Stimulated activated CD8-positive, alpha-beta memory T cell treated with anti-CD3 and anti-CD28 coated beads, Interleukin-4, amount 100 ng/mL, for 24 hours (primary cell): Measurements from ENCODE around the gene DLGAP3.

ENCODE experiments used
- DNase-seq: peaks from one replicate; pipeline ENCODE4 v3.0.0-alpha.2; 2020; ENCODE audit warnings: low read depth

DLGAP3 gene

DNA sequence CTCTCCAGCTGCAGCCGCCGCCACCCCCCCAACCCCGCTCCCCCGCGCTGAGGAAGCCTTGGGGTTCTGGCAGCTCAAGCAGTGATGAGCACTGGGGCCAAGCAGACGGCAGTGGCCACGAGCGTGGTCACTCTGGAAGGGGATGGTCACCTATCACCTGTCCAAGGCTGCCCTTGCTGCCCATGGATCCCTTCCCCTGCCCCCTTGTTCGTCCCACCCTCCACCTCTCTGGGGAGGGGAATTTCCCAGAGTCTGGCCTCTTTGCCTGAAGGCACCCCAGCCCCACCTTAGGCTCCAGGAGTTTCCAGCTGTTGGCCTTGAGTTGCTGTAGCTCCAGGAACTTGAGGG is 62.7 kb downstream of the DLGAP3 start:
- DNase-seq = no peak

DNA sequence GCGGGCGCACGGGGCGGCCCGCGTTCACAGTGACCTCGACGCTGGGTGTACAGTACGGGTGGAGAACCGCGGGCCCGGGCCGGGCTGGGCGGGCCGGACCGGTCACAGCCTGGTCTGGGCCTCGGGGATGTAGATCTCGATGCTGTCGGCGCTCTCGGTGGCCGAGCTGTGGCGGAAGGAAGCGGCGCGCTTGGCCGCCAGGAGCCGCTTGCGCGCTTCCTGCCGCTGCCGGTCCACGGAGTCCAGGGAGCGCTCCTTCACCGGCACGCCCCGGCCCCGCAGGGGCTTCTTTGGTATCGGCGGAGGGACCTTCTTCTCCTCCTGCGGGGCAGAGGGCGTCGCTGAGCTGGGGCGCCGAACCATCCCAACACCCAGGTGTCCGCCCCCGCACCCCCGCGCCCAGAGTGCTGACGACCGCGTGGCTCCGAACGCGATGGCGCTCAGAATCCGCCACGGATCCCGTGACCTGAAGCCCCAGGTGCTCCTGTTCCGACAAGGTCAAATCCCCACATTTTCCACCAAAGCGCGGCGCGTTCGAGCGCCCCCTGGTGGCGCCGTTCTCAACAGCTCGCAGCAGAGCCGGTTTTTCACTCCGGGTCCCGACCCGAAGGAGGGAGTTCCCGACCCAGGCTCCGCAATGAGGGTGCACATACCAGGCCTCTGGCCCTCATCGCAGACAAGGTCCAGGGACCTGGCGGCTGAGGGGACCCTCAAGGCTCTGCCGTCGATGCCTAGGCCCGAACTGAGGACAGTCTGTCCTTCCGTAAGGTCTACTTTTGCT is 63.3 kb downstream of the DLGAP3 start:
- DNase-seq = peak; percentile 86

GRCh38 chr1:34865573-34865972 is 63.9 kb downstream of the DLGAP3 start:
- no peak for DNase-seq

GRCh38 chr1:34864759-34865158 is 64.7 kb downstream of the DLGAP3 start:
- no peak for DNase-seq

DNA sequence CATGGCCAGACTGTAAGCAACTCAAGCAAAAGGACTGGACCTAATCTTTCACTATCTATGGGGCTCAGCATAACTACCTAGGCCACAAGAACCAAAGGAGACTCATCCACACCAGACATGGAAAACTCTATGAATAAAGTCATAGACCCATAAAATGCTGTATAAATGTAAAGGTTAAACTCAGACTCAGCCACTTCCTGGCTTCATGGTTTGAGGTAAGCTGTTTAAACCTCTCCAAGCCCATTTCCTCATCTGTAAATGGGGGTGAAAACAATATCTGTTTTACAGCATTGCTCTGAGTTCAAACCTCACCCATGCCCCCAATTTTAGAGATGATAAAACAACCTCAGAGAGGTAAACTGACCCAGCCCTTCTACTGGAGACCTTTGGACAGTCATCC is 65.9 kb downstream of the DLGAP3 start:
- DNase-seq = no peak

GRCh38 chr1:34859446-34860200 is 69.8 kb downstream of the DLGAP3 start, which contains the start of gene SMIM12:
Gene SMIM12 (minus strand): TSS chr1:34859749. CDS start chr1:34855977, 3,772 bp downstream.
- DNase-seq = peak; percentile 88

- peak; percentile 11 for DNase-seq
Measured at GRCh38 chr1:34858901-34859445, 70.5 kb downstream of the DLGAP3 start.

- DNase-seq = no peak
Measured at GRCh38 chr1:34856697-34857096, 72.8 kb downstream of the DLGAP3 start.

DNA sequence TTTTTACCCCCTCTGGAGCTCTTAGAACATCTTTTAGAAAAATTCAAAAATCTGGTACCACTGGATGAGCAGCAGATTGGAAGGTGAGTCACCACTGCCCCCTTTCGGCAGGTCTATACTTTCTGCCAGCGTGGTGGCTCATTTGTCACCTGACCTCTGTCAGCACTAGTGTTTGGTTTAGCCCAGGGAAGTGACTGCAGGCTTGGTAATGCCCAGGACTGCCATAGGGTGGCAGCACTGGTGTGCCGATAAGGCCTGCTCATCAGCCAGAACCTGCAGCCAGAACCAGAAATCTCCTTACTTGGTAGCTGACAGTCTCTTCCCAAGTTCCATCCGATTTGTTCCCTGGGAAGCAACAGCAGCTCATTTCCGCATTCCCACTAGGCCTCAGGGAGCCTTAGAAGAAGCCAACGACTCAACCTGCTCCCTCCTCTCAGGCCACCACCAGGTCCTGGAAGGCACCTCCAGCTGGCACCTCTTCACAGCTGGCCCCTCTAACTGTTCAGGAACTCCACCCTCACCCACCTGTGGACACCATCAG is 76.7 kb downstream of the DLGAP3 start:
- DNase-seq = peak; percentile 82

DNA sequence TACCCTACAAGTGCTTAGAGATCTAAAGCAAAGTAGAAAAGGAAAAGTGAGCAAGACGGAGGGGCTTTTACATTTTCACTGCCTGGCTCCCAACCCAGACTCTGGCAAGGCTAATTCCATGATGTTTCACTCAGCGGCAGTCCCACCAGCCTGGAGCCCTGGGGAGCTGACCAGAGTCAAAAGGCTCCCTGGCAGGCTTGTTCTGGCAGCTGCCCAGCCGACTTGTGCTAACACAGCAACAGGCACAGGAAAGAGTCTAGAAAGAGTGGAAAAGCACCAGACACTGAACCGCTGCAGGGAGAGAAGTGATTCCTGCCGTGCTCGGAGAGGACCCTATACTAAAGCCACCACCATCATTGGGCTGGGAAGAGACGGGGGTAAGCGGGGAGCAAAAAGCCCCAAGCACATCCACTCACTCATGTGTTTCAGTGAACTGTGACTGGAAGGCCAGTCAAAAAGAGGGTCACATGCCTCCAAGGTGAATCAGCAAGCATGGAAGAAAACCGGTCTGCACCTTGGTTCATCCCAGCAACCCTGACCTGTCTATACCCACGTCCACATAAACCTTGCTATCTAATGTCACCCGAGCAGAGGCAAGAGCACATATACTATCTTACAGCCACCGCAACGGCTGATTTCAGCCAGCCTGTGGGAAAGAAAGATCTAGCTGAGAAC is 77.9 kb downstream of the DLGAP3 start:
- DNase-seq = no peak

- DNase-seq = no peak
Measured at GRCh38 chr1:34850382-34850781, 79.1 kb downstream of the DLGAP3 start.

GRCh38 chr1:34847094-34847493 is 82.4 kb downstream of the DLGAP3 start:
- no peak for DNase-seq

DNA sequence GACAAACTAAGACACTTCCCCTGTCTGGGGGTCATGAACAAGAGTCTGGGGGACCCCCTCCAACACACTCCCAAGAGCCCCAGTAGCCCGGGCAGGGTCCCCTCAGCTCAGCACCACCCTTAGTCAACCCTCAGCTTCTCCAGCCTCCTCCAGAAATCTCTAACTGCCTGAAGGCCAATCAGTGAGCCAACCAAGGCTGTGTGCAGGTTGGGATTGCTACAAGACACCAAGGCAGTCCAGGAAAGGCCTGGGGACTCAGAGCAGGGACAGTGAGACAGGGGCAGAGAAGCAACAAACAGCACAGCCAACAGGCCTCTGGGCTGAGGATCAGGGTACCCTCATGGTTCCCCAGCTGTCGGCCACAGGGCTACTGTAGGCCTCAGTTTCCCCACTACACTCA is 83.2 kb downstream of the DLGAP3 start:
- DNase-seq = no peak

DNA sequence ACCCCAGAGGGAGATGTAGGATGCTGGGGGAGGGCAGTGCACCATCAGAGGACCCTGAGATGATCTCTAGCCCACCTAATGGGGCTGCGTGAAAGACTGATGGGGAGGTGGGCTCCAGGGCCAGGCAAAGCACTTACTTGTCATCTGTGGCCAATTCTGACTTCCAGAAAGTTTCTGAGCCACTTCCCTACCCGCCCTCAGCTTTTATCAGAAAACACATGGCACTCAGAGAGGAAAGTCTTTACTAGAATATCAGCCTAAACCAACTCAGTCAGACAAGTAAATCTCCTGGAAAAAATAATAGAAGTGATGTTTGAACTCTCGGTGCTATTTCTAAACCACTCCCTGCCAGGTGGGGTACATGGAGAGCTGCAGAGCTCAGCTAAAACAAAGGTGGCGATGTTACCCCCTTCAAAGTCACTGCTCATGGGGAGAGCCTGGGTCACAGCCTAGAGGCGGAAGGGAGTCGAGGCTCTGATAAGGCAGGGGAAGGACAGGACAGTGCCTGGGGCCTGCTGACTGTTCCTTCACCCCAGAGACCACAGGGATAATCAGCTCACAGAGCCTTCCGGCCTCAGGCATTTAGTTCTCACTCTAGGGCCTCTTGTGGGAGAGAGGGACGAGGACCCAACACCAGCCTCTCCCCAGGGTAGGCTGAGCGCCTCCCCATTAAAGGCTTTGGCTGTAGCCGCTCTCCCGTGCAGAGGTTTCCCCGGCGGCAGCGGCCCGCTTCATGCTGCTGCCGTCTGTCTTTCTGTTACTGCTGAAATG is 84.1 kb downstream of the DLGAP3 start:
- no peak for DNase-seq

- no peak for DNase-seq
Measured at GRCh38 chr1:34844252-34844634, 85.2 kb downstream of the DLGAP3 start.

GRCh38 chr1:34843392-34844251 is 85.8 kb downstream of the DLGAP3 start:
- DNase-seq = no peak

DNA sequence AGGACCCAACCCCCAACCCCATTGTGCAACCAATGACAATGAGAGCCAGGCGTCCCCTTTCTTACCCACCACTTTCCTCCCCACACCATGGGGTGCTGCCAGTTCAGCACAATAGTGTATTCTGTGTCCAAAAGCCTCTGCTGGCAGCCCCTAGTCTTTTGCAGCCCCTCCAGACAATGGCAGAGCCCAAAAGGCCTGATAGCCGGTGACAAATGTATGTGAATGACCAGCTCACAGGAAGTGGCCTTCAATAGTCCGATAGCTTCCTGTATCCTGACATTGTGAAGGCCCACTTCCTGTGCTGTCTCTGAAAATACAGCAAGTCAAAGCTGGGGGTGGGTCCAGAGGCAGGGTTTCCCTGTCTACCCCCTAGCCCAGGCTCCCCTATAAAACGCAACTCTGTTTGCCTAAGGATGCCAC is 86.5 kb downstream of the DLGAP3 start:
- no peak for DNase-seq

- DNase-seq = no peak
Measured at GRCh38 chr1:34842073-34842472, 87.4 kb downstream of the DLGAP3 start.

GRCh38 chr1:34840426-34840825 is 89.0 kb downstream of the DLGAP3 start:
- DNase-seq = no peak

GRCh38 chr1:34839526-34840305 is 89.7 kb downstream of the DLGAP3 start:
- no peak for DNase-seq
